CD4-positive, alpha-beta T cell treated with Interleukin-6 at 100 ng/mL for 8 hours (primary cell): Measurements from ENCODE around the gene MRPS27.

Experiments
- DNase-seq: peaks from one replicate; pipeline ENCODE4 v3.0.0-alpha.2; 2020; ENCODE audit warnings: mixed read lengths, low spot score

Gene MRPS27

GRCh38 chr5:72319976-72320752 lies at the start of gene MRPS27, which contains the start of gene PTCD2:
MRPS27 (minus strand) TSS chr5:72320240; CDS start chr5:72320221, 19 bp downstream.
PTCD2 (plus strand) TSS chr5:72320373; CDS start chr5:72320383, 10 bp downstream.
- peak; percentile 96 for DNase-seq

GRCh38 chr5:72369711-72370110 lies 49.7 kb upstream of the MRPS27 start:
- DNase-seq, result no peak

- DNase-seq, result no peak
Observed at GRCh38 chr5:72369301-72369700, 49.3 kb upstream of the MRPS27 start.

GRCh38 chr5:72368271-72368670 lies 48.2 kb upstream of the MRPS27 start:
- DNase-seq, result no peak

- peak; percentile 17 for DNase-seq
Observed at GRCh38 chr5:72366324-72366976, 46.4 kb upstream of the MRPS27 start.

GRCh38 chr5:72364951-72365350 lies 44.9 kb upstream of the MRPS27 start:
- DNase-seq, result no peak

- DNase-seq, result no peak
Observed at GRCh38 chr5:72364171-72364570, 44.1 kb upstream of the MRPS27 start.

GRCh38 chr5:72363166-72363802 lies 43.2 kb upstream of the MRPS27 start:
- DNase-seq, result no peak

GRCh38 chr5:72359886-72360285 lies 39.8 kb upstream of the MRPS27 start:
- no peak for DNase-seq

GRCh38 chr5:72358925-72359324 lies 38.9 kb upstream of the MRPS27 start:
- DNase-seq, result no peak

GRCh38 chr5:72356361-72356760 lies 36.3 kb upstream of the MRPS27 start:
- DNase-seq, result no peak

- DNase-seq, result no peak
Observed at GRCh38 chr5:72355706-72356299, 35.8 kb upstream of the MRPS27 start.

- DNase-seq, result no peak
Observed at GRCh38 chr5:72353046-72353445, 33.0 kb upstream of the MRPS27 start.

GRCh38 chr5:72352616-72353015 lies 32.6 kb upstream of the MRPS27 start:
- DNase-seq, result no peak

- no peak for DNase-seq
Observed at GRCh38 chr5:72351376-72351775, 31.3 kb upstream of the MRPS27 start.

- DNase-seq, result no peak
Observed at GRCh38 chr5:72347801-72348308, 27.8 kb upstream of the MRPS27 start.

- DNase-seq, result no peak
Observed at GRCh38 chr5:72346398-72346797, 26.4 kb upstream of the MRPS27 start.

- DNase-seq, result no peak
Observed at GRCh38 chr5:72338689-72339209, 18.7 kb upstream of the MRPS27 start.

GRCh38 chr5:72337159-72337558 lies 17.1 kb upstream of the MRPS27 start:
- no peak for DNase-seq

GRCh38 chr5:72330712-72331111 lies 10.7 kb upstream of the MRPS27 start:
- no peak for DNase-seq

- no peak for DNase-seq
Observed at GRCh38 chr5:72328172-72328571, 8.1 kb upstream of the MRPS27 start.

GRCh38 chr5:72326306-72326649 lies 6.2 kb upstream of the MRPS27 start:
- no peak for DNase-seq
